Hematopoietic multipotent progenitor cell treated with erythropoietin and hydrocortisone succinate and interleukin-3 and kit ligand, for 4 days (in vitro differentiated cells): ENCODE data around the gene BRDT.
"Not testable (repeated sequence)": the region's sequence is repeated elsewhere in the genome, so short reads cannot be mapped to it uniquely, and the experiment has no call there.

Source experiments
- DNase-seq: peaks from one replicate; pipeline ENCODE4 v3.0.0-alpha.2; 2015

Gene BRDT

DNA sequence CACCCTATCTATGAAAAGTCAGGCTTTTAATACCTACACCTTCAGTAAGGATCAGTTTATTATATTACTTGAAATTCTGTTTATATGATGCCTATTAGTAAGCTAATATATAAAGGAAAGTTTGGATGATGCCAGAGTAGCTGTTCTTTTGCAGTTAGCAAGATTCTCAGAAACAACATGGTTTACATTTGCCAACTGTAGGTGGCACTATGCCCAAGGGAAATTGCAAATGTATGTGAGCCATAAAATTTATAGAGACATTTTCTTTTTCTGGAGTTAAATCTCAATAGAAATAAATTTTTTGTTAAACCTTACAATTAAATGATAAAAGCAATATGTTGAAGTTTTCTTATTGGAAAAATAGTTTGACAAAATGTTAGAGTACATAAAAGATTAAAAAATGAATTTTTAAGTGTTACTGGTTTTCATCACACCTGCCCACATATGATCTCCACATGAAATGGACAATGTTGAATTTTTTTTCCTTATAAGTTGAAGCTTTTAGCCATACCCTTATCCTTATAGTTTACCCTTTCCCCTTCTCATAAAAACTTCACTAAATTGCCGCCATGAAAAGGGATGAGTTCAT, 48.5 kb downstream of the BRDT start:
- peak; percentile 82 for DNase-seq

DNA sequence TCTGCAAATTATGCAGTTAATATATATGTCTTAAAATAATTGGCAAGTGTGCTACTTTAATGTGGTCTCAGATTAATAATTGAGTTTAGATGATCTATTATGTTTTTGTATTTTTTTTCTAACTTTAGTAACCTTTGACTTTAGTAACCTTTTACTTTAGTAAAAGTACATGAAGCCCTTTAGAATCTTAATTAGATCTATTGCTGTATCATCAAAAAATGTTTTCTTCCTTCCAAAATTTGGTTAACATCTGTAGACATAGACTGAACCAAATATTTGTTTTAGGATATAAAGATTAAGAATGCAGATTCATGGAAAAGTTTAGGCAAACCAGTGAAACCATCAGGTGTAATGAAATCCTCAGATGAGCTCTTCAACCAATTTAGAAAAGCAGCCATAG, 54.9 kb downstream of the BRDT start:
- no peak for DNase-seq

DNA sequence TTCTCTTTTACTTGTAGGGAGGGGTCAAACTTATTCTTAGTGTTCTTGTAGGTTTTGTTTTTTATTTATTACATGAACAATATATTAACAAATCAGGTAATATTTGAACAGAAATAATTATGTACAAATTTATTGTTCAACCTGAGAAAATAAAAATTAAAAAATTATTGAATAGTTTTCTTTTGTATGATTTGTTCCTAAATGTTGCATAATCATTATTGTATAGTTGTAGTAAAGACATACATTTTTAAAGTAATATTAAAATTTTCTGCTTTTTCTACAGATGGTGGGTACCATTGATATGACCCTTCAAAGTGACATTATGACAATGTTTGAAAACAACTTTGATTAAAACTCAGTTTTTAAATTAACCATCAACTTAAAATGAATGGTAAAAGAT, 64.7 kb downstream of the BRDT start:
- no peak for DNase-seq

DNA sequence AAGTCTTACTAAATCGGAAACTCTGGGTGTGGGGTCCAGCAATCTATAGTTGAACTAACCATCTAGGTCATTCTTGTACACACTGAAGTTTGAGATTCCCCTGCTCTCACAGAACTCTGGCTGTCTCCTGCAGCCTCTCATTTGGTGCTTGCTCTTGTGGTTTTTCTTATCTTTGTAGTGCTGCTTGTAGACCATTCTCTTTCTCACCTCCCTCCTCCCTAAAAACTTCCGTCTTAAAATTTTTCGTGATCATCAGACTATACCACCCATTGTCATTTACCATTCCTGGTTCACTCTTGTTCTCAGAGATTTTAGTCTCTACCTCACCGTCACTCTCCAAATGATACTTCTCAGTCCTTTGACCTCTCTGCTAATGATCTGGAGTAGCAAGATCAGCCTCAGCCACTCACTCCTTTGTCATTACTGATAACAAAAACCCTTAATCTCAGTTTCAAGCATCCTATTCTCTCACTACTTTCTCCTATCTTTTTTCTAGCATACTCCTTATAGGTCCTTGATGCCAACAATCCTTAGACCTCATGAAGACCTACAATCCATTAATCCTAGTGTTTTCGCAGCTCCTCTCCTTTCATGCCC, 67.6 kb downstream of the BRDT start:
- peak; percentile 75 for DNase-seq

DNA sequence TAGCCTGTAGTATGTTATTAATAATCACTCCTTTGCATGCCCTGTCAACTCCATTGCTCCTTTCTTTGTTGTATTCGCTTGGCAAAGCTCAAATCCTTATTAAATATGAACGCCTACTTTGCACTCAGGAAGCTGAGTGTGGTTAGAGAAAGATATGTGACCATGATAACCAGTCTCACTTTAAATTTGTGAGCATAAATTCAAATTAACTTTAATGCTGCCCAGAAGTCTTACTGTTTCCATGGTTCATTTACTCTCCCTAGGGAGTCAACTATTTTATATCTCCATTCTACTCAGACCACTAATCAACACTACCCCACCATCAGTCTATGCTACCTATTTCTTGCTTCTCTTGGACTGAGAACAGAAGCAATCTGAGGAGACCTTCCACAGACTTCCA, 68.5 kb downstream of the BRDT start:
- peak; percentile 4 for DNase-seq

DNA sequence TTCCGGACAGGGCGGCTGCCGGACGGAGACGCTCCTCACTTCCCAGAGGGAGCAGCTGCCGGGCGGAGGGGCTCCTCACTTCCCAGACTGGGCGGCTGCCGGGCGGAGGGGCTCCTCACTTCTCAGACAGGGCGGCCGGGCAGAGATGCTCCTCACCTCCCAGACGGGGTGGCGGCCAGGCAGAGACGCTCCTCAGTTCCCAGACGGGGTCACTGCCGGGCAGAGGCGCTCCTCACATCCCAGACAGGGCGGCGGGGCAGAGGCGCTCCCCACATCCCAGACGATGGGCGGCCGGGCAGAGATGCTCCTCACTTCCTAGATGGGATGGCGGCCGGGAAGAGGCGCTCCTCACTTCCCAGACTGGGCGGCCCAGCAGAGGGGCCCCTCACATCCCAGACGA, 76.8 kb downstream of the BRDT start:
- not testable (repeated sequence) for DNase-seq

DNA sequence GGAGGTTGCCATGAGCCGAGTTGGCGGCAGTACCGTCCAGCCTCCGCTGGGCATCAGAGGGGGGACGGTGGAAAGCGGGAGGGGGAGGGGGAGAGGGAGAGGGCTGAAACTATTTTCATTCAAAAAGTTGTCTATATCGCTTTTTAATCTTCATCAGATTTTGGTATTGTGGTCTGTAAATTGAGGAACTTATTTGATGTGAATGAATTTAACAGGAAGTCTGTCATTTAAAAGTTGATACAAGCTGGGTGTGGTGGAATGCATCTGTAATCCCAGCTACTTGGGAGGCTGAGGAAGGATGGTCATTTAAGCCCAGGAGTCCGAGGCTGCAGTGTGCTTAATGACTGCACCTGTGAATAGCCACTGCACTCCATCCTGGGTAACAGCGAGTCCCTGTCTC, 77.6 kb downstream of the BRDT start:
- peak; percentile 58 for DNase-seq

DNA sequence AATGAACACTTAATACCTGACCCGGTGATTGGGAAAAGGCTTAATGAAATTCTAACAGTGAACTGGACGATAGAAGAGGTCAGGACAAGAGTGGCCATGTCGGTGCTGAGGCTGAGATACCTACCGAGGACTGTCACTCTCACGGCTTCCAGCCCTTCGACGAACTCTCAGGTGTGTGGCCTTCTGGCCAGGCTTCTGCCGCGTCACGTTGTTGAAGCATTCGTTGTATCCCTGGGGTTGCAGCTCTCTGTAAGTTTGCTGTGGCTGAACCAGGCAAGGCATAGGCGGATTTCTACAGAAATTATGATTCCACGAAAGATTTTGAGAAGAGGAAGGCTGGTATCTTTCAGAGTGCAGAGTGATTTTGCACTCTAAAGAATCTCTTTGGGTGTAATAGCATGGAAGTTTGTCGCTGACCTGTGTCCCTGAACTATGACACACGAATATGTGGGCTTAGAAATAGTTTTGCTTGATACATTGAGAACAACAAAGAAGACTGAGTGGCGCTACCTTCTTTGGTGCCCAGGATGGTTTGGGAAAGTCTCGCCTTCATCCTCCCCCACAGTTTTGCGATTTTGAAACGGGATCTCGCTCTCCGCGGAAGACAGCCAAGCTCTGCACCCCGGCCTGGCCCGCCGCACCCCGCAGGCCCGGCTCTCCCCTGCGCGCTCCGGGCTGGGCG, 80.2 kb downstream of the BRDT start:
- no peak for DNase-seq

DNA sequence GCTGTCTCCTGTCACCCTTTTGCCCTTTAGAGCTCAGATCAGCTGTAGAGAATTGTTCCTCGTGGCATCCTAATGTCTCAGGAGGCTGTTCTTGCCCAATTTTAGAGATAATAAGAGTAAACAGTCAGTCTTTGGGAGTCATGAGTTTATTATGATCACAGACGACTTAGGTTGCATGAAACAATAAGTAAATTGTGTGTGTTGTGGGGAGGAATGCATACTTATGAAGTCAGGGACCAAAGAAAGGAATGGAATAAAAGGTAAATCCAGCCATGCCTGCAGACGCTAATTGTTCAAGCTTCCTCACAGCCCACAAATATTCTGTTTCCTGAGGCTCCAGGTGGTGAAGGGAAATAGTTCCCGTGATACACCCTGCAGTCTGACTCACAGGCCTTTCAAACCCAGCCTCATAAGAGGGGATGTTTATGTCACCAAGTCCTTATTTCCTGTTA, 81.5 kb downstream of the BRDT start:
- DNase-seq, result peak; percentile 35

DNA sequence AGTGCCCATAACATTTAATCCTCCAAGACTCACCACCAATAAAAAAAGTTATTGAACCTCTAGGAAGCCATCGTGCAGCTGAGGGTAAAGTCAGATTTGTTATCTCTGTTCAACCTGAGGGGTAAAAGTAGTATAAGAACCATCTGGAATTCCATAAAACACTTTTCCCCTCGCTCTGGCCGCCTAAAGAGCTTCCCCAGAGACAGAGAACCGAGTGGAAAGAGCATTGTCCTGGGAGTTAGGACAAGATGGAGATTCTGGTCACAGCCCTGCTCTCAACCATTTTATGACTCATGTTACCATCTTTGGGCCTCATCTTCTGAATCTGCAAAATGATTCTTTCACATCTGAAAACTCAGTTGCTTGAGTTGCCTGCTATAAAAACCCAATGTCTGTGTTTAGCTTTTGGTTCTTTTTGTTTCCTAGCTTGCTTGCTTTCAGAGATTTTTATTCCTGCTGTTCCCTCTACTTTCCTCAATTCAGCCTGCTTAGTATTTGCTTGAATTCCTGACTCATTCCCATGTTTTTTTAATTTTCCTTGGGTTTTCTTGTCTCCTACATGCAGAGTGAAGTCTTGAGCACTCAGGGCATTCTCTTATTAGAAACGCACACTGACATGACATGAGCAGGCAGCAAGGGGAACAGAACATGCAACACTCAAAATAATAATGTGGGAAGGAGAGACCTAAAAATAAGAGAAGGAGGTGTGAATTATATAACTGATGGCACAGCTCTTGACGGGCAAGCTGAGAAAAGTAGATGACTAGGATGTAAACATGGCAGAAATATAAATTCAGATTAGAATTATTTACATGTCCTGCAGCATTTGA, 82.3 kb downstream of the BRDT start:
- DNase-seq, result no peak

DNA sequence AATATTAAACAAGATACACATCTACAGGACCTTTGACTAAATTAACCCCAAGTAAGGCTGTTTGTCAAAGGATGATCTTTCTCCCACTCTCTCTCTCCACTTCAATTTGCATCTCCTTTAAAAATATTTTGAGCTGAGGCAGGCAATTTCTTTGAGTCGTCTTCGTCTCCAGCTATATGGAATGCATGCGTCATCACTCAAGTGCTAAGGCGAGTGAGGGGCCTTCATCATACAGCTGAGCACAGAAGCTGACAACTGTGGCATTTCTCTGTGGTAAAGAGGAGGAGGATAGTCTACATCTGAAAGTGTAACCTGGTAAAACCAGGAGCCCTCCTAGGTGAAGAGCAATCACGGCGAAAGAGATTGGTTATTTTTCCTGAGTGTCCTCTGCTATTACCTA, 88.2 kb downstream of the BRDT start:
- DNase-seq, result no peak

DNA sequence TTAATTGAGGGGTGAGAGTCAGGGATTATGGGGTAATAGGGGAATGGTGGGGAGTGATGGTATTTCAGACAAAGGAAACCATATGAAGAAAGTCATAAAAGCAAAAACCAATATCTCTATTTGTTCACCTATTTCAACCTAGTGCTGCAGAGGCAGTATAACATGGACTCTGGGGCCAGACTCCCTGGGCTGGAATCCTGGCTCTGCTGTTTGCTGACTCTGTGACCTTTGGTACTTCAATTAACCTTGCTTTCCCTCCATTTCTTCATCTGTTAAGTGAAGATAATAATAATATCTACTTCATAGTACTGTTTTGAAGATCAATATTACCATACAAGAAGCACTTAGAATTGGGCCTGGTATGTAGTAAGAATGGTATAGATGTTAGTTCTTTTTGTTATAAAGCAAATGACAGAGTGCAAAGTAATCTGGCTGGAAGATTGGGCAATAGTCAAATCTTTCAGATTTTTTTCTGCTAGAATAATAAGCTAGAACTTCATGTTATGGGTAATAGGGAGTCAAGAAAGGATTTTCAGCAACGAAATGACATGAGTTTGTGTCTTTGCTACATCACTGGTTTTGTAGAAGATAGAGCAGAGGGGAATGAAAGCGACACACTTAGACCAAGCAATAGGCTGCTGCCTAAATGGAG, 89.6 kb downstream of the BRDT start:
- DNase-seq, result no peak

DNA sequence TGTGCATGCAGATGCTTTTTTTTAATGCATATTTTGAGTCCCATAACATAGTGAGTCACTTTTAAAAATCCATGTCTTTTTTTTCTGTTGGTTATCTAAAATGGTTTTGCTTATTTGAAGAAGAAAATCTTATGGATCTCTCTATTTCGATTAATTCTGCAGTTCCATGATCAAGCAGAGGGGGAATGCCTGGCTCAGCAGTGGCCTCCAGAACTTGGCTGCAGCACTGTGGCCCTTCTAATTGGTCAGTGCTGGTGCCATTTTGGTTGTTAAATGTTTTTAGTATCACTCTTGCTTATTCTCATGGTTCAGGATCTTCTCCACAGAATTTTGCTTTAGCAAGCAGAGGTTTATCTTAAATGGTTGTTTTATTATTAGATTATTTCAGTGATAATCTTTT, 91.8 kb downstream of the BRDT start:
- DNase-seq, result no peak

DNA sequence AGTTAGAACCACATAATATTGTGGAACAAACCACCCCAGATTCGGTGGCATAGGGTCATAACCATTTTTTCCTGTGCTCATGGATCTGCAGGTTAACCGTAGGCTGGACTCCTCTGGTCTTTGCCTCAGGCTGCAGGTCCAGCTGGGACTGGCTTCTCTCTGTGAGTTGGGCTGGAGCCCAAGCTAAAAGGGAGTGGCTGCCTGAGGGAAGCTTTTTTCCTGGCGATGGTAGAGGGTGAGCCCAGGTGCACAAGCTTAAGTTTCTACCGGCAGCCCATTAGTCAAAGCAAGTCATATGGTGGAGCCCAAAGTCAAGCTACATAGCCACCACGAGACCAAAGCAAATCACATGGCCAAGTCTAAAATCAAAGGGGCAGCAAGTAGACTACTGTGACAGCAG, 94.4 kb downstream of the BRDT start:
- DNase-seq, result no peak

DNA sequence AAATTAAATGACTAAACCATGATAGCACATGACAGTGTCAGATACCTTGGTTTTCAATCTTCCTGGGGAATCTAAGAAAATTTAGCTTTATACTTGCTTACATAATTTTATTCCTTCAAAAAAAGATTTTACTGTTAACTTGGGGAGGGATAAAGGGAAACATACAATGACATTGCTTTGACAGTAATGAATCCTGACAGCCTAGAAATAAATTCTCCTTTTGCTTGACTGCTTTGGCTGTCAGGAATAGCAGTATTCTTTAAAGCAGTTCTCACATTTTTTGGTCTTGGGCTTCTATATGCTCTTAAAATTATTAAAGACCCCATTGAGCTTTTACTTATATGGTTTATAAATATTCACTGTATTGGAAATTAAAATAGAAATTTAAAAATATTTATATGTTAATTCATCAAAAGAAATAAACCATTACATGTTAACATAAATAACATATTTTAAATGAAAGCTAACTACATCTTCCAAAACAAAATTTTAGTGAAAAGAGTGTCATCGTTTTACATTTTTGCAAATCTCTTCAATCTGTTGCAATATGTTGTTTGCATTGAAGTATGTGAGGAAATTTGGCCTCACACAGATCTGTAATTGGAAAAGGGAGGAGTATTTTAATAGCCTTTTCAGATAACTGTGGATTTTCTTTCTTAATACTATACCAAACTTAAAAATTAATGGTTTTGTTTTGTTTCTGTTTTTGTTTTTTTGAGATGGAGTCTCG, 96.7 kb downstream of the BRDT start:
- DNase-seq, result no peak

DNA sequence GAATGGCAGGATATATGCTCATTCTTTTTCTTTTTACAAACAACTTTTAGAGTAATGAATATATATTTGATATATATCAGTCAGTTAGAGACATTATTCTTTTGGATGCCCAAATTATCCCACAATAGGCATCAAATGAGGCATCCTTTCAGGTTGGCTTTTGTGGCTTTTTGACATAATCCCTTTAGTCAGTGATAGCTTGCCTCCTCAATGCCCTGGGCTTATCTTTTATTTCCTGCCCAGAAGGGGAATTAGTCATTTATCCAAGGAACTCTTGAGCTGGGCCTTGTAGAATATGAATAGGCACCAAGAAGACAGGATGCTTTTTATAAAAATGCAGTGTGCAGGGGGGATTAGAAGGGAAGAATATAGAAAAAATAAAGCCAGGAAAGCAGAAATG, 102.7 kb downstream of the BRDT start:
- no peak for DNase-seq
